IMR-90 (cell line): ENCODE results near the gene PITRM1. TPM values are rescaled to one million over a fixed set of nuclear protein-coding genes. Genes with fewer than 3 reads are reported as not detected.

Experiments
- ATAC-seq: fragments of 200-7000 bp; cut with Tn5 transposase; 2 replicates; pipeline ENCODE4 v1.9.1; 2020; ENCODE audit warnings: low read depth, mild to moderate bottlenecking, moderate library complexity
- BruUV-seq: library from RNA; stranded (reverse); fragments of 400-500 nt; replicated peaks from 2 replicates; lab custom pipeline; 2021; lab: Mats Ljungman, UMichigan
- CTCF ChIA-PET: fragments of 300-600 bp; formaldehyde crosslinking; extraction: SDS; loops from one replicate; lab custom pipeline; 2021; ENCODE audit warnings: antibody characterized with exemption; lab: Yijun Ruan, JAX
- POLR2A ChIA-PET: fragments of 300-600 bp; sonication (Branson Sonifier 250); formaldehyde crosslinking; loops from one replicate; lab custom pipeline; 2022; ENCODE audit warnings: antibody characterized with exemption; ENCODE audit not compliant: unreplicated experiment; lab: Charles Lee
- DNase-seq: peaks from one replicate; pipeline ENCODE4 v3.0.0; 2013
- H2AFZ ChIP-seq: replicated peaks from 2 replicates; pipeline ENCODE3; 2013; ENCODE audit warnings: low read length, mild to moderate bottlenecking; ENCODE audit not compliant: poor library complexity
- H2AK5ac ChIP-seq: 2 replicates; pipeline ENCODE4 v1.6.1; 2013; ENCODE audit warnings: low read depth, low read length, inconsistent platforms
- H2AK9ac ChIP-seq: replicated peaks from 2 replicates; pipeline ENCODE3; 2013; ENCODE audit warnings: mild to moderate bottlenecking, low read depth, low read length, moderate library complexity; ENCODE audit not compliant: poor library complexity
- H2BK120ac ChIP-seq: 2 replicates; pipeline ENCODE4 v1.6.1; 2013; ENCODE audit warnings: low read depth, low read length, inconsistent platforms
- H2BK15ac ChIP-seq: 3 replicates; pipeline ENCODE4 v1.6.1; 2013; ENCODE audit warnings: low read depth, low read length, inconsistent platforms
- H2BK20ac ChIP-seq: 2 replicates; pipeline ENCODE4 v1.6.1; 2013; ENCODE audit warnings: low read depth, mild to moderate bottlenecking, inconsistent platforms, low read length, moderate library complexity
- H2BK5ac ChIP-seq: 2 replicates; pipeline ENCODE4 v1.6.1; 2013; ENCODE audit warnings: mild to moderate bottlenecking, low read depth, low read length, inconsistent platforms; ENCODE audit not compliant: poor library complexity, severe bottlenecking
- H3K14ac ChIP-seq: replicated peaks from 2 replicates; pipeline ENCODE4 v1.6.1; 2013; ENCODE audit warnings: low read depth, low read length, inconsistent platforms
- H3K18ac ChIP-seq: 2 replicates; pipeline ENCODE4 v1.6.1; 2013; ENCODE audit warnings: low read depth, low read length, control low read depth
- H3K23ac ChIP-seq: 2 replicates; pipeline ENCODE4 v1.6.1; 2013; ENCODE audit warnings: low read depth, low read length, inconsistent platforms
- H3K27ac ChIP-seq: 2 replicates; pipeline ENCODE4 v1.5.1; 2013; ENCODE audit warnings: mild to moderate bottlenecking, control low read depth, low read length; ENCODE audit not compliant: insufficient read depth
- H3K27me3 ChIP-seq: 2 replicates; pipeline ENCODE4 v1.6.1; 2013; ENCODE audit warnings: low read length; ENCODE audit not compliant: control insufficient read depth, insufficient read depth
- H3K36me3 ChIP-seq: 2 replicates; pipeline ENCODE4 v1.6.1; 2013; ENCODE audit warnings: low read length, mixed read lengths; ENCODE audit not compliant: control insufficient read depth, insufficient read depth
- H3K4ac ChIP-seq: 2 replicates; pipeline ENCODE4 v1.6.1; 2013; ENCODE audit warnings: low read depth, low read length, inconsistent platforms
- H3K4me1 ChIP-seq: 2 replicates; pipeline ENCODE4 v1.6.1; 2013; ENCODE audit warnings: low read length, mixed read lengths; ENCODE audit not compliant: control insufficient read depth, insufficient read depth
- H3K4me2 ChIP-seq: 2 replicates; pipeline ENCODE4 v1.6.1; 2013; ENCODE audit warnings: low read depth, mild to moderate bottlenecking, control low read depth, low read length, moderate library complexity
- H3K4me3 ChIP-seq: 2 replicates; pipeline ENCODE4 v1.5.1; 2013; ENCODE audit warnings: low read depth, mild to moderate bottlenecking, control low read depth, low read length, moderate library complexity; ENCODE audit not compliant: insufficient read depth
- H3K56ac ChIP-seq: 2 replicates; pipeline ENCODE4 v1.6.1; 2013; ENCODE audit warnings: low read length, inconsistent platforms; ENCODE audit not compliant: insufficient read depth; ENCODE audit errors: extremely low read depth
- H3K79me1 ChIP-seq, 2 experiments: 2 replicates each; pipeline ENCODE4 v1.6.1; 2013; ENCODE audit warnings: low read length in 2 of 2, inconsistent platforms in 1 of 2, low read depth in 1 of 2
- H3K9ac ChIP-seq: 2 replicates; pipeline ENCODE4 v1.6.1; 2013; ENCODE audit warnings: low read depth, low read length, control low read depth
- H3K9me1 ChIP-seq: 2 replicates; pipeline ENCODE4 v1.6.1; 2013; ENCODE audit warnings: low read length, inconsistent platforms; ENCODE audit not compliant: insufficient read depth
- H3K9me3 ChIP-seq: 2 replicates; pipeline ENCODE4 v1.6.1; 2013; ENCODE audit warnings: low read length; ENCODE audit not compliant: control insufficient read depth, insufficient read depth
- H4K20me1 ChIP-seq: 2 replicates; pipeline ENCODE4 v1.6.1; 2013; ENCODE audit warnings: low read length, inconsistent platforms; ENCODE audit not compliant: insufficient read depth
- H4K5ac ChIP-seq: 2 replicates; pipeline ENCODE4 v1.6.1; 2013; ENCODE audit warnings: mild to moderate bottlenecking, low read depth, low read length, control low read depth
- H4K8ac ChIP-seq, 2 experiments: 2 replicates each; pipeline ENCODE4 v1.6.1; 2013; ENCODE audit warnings: low read depth in 2 of 2, low read length in 2 of 2, control low read depth in 1 of 2, inconsistent platforms in 1 of 2
- H4K91ac ChIP-seq: 2 replicates; pipeline ENCODE4 v1.6.1; 2013; ENCODE audit warnings: low read depth, low read length, inconsistent platforms; ENCODE audit not compliant: insufficient read depth
- BHLHE40 ChIP-seq: fragments of 150-350 bp; IDR thresholded peaks from 2 replicates; pipeline ENCODE4 v1.6.1; 2016; ENCODE audit warnings: mild to moderate bottlenecking, low read depth, low read length
- CTCF ChIP-seq: conservative IDR thresholded peaks from 2 replicates; pipeline ENCODE4 v1.5.1; 2012; ENCODE audit warnings: mild to moderate bottlenecking, low read depth, low read length, improper control_type of control experiment
- RAD21 ChIP-seq: IDR thresholded peaks from 2 replicates; pipeline ENCODE4 v1.6.1; 2012; ENCODE audit warnings: low read length, improper control_type of control experiment
- WGBS, 2 experiments: methylation state at CpG; one replicate each; pipeline versions ENCODE4 v1.1.5 to v1.1.7; 2013; ENCODE audit warnings: missing lambda C conversion rate in 2 of 2; ENCODE audit not compliant: insufficient read length in 1 of 2; ENCODE audit errors: extremely low coverage in 2 of 2; 5-methylcytosine and 5-hydroxymethylcytosine counted together
- dilution Hi-C: fragments of 300-500 bp; cut with HindIII; formaldehyde crosslinking; loops from one replicate; pipeline ENCODE4 v1.14.3; 2018; ENCODE audit warnings: low sequenced_read_pairs; ENCODE audit not compliant: unreplicated experiment
- in situ Hi-C: fragments of 300-500 bp; cut with MboI; formaldehyde crosslinking; loops from 3 replicates; pipeline ENCODE4 v1.14.3; 2019; ENCODE audit warnings: low sequenced_read_pairs, inconsistent platforms, mixed read lengths
- intact Hi-C: fragments of 100-400 bp; cut with micrococcal nuclease; formaldehyde crosslinking; loops from 2 replicates; pipeline ENCODE4 v1.10.0; 2022
- polyA plus RNA-seq, 3 experiments: library from polyadenylated mRNA; depleted of rRNA; stranded (reverse); fragments of >200 nt; gene quantifications; 2 replicates each; pipeline ENCODE4 v1.2.3, GENCODE V29; 2012; ENCODE audit warnings: low replicate concordance in 1 of 3
- total RNA-seq: library from RNA; depleted of rRNA; stranded (reverse); fragments of >200 nt; gene quantifications from 2 replicates; pipeline ENCODE4 v1.2.3, GENCODE V29; 2012

Gene PITRM1
- total and polyA plus RNA-seq, 2 of the 4 experiments (the other 2 are of a cell fraction), result 97.1 to 124 TPM

GRCh38 chr10:3119796-3120459, 52.7 kb downstream of the PITRM1 start:
- peaks cover 11% of the 10 kb centered on the region for H4K20me1 ChIP-seq
- H2BK15ac ChIP-seq, result no peak overlapping the region
- no peak overlapping the region for H3K4ac ChIP-seq
- peaks cover 8% of the 10 kb centered on the region; the same call in 1 of the 2 replicates for H3K9me1 ChIP-seq
- no peaks in the 10 kb centered on the region for H3K4me1 ChIP-seq
- no peak overlapping the region for H3K27ac ChIP-seq
- H3K27me3 ChIP-seq, result no peaks in the 10 kb centered on the region
- dilution Hi-C loops (no loop called here), in situ Hi-C loops (no loop called here), intact Hi-C loops (no loop called here)
- H2BK20ac ChIP-seq, result no peak overlapping the region
- H3K36me3 ChIP-seq, result peaks cover 78% of the 10 kb centered on the region
- no peak overlapping the region for H2BK5ac ChIP-seq
- H3K14ac ChIP-seq, result no peak overlapping the region
- H4K8ac ChIP-seq, result no peak overlapping the region
- H3K79me1 ChIP-seq, result peaks cover 39 to 49% of the 10 kb centered on the region in 2 experiments
- H3K56ac ChIP-seq, result no peak overlapping the region
- CTCF ChIA-PET, result no interaction called here
- peak; percentile 25 for DNase-seq
- peak; percentile 59; the same call in 1 of the 2 replicates for ATAC-seq
- H3K23ac ChIP-seq, result no peak overlapping the region
- peak overlapping the region; percentile 32 for H2AK9ac ChIP-seq
- H3K4me3 ChIP-seq, result no peak overlapping the region
- TF ChIP-seq BHLHE40 (no peak), CTCF (peak; percentile 41), RAD21 (peak; percentile 9; the same call in 1 of the 2 replicates)
- H3K18ac ChIP-seq, result no peak overlapping the region
- H3K4me2 ChIP-seq, result no peak overlapping the region
- no peak overlapping the region for H4K91ac ChIP-seq
- no peak overlapping the region for H3K9ac ChIP-seq
- 97% methylated on average over 20 of the region's 31 CpGs; no CpG with 5 or more reads in 1 of the 2 experiments for WGBS, 2 experiments
- H2AK5ac ChIP-seq, result no peak overlapping the region
- no peaks in the 10 kb centered on the region for H3K9me3 ChIP-seq
- BruUV-seq, result no TSS peak
- H2BK120ac ChIP-seq, result no peak overlapping the region
- H2AFZ ChIP-seq, result no peak overlapping the region
- H4K5ac ChIP-seq, result no peak overlapping the region
- POLR2A ChIA-PET, result no interaction called here
